ENCODE data around the gene PPP1R13B.

Gene PPP1R13B

DNA sequence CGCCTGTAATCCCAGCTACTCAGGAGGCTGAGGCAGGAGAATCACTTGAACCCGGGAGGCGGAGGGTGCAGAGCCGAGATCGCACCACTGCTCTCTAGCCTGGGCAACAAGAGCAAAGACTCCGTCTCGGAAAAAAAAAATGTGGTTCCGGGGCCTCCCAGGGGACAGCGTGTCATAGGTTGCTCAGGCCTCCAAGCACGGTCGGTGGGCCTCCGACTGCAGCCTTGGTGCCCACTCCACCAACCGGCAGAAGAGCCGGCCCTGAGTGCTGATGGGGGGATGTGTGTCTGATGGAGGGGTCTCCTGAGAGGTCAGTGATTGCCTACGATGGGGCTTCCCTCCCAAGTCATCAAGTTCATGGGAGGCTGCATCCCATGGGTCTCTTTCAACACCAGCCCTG lies 115.9 kb downstream of the PPP1R13B start:
- Histone ChIP-seq H3K9me3 (ENCODE audit: control insufficient read depth, low read length) (no peaks in the 10 kb centered on the region), H3K4me1 (ENCODE audit: control insufficient read depth, insufficient read depth, low read length) (no peaks in the 10 kb centered on the region), H3K36me3 (ENCODE audit: control insufficient read depth, insufficient read depth, low read length, severe bottlenecking) (peaks cover 60% of the 10 kb centered on the region), H3K4me3 (ENCODE audit: low read length) (no peak overlapping the region), H3K9ac (ENCODE audit: low read length) (no peak overlapping the region), H3K27me3 (replicated peaks; ENCODE audit: control insufficient read depth, insufficient read depth, low read length) (no peaks in the 10 kb centered on the region)
- no peak for DNase-seq (ENCODE audit: low read depth)

GRCh38 chr14:103730490-103731035 lies 116.8 kb downstream of the PPP1R13B start:
- no peak for DNase-seq (ENCODE audit: low read depth)
- no peak overlapping the region for H3K4me3 ChIP-seq (ENCODE audit: low read length)

DNA sequence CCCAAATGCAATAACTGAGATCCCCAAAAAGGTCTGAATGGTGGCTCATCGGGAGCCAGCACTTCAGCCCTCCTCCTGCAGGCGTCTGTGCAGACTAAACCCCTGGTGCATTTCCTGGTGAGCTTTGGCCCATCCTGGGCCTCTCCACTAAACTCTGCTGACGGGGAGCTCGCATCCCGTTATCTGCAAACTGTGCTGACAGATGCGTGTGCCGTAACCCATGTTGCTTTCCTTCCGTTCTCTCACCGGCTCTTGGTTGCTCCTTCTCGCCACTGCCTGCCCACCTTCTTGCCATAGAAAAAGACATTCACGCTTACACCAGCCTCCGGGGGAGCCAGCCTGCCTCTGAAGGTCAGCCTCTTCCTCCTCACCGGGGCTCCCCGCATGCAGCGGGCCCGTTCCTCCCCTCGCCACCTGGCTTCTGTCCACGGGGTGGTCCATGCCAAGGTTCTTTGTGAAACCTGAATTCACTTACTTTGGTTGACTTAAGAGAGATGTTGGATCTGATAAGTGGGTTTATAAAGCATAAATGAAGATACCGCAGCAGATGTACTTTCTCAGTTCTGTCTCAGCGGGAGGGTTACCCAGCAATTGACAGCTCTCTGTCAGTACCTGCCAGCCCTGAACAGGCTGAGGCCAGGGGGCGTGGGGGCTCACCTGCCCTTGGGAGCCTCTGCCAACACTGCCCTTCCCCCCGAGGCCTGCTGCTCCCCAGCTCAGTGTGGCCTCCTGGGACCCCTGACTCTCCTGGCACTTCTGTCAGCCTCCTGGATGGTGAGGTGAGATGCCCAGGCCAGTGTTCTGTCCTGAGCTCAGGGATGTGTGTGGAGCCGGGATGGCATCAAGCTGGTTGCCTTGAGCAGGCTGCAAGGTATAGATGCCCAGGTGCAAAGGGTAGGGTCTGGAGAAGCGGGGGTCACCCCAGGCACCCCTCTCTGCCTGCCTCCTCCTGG lies 117.6 kb downstream of the PPP1R13B start:
- H3K4me3 ChIP-seq (ENCODE audit: low read length) = no peak overlapping the region
- peaks cover 65% of the 10 kb centered on the region for H3K36me3 ChIP-seq (ENCODE audit: control insufficient read depth, insufficient read depth, low read length, severe bottlenecking)
- no peaks in the 10 kb centered on the region for H3K4me1 ChIP-seq (ENCODE audit: control insufficient read depth, insufficient read depth, low read length)
- no peak for DNase-seq (ENCODE audit: low read depth)
- H3K27me3 ChIP-seq (replicated peaks; ENCODE audit: control insufficient read depth, insufficient read depth, low read length) = no peaks in the 10 kb centered on the region
- H3K9me3 ChIP-seq (ENCODE audit: control insufficient read depth, low read length) = no peaks in the 10 kb centered on the region
- no peak overlapping the region for H3K9ac ChIP-seq (ENCODE audit: low read length)

More at GRCh38 chr14:103730490-103731035, 116.8 kb downstream of the PPP1R13B start:
- H3K9me3 ChIP-seq (ENCODE audit: control insufficient read depth, low read length) = no peaks in the 10 kb centered on the region
- H3K27me3 ChIP-seq (replicated peaks; ENCODE audit: control insufficient read depth, insufficient read depth, low read length) = no peaks in the 10 kb centered on the region
- H3K36me3 ChIP-seq (ENCODE audit: control insufficient read depth, insufficient read depth, low read length, severe bottlenecking) = peaks cover 65% of the 10 kb centered on the region
- no peak overlapping the region for H3K9ac ChIP-seq (ENCODE audit: low read length)
- no peaks in the 10 kb centered on the region for H3K4me1 ChIP-seq (ENCODE audit: control insufficient read depth, insufficient read depth, low read length)

DNA sequence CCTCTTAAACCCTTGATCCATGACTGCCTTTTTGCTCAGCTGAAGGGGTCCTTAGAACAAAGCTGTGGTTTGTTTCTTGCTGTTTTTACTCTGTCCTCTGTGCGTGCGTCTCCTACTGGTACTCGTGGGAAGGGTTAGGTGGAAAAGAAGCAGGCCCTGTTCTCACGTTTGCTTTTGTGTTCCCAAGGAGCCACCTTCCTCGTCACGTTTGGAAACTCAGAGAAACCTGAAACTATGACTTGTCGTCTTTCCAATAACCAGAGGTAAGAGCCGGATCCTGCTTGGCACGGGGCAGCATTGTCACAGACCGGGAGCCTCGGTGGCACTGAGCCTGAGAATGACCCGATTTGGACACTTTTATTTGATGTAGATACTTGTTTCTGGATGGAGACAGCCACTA lies 118.7 kb downstream of the PPP1R13B start:
- Histone ChIP-seq H3K4me3 (ENCODE audit: low read length) (no peak overlapping the region), H3K9ac (ENCODE audit: low read length) (no peak overlapping the region), H3K9me3 (ENCODE audit: control insufficient read depth, low read length) (no peaks in the 10 kb centered on the region), H3K36me3 (ENCODE audit: control insufficient read depth, insufficient read depth, low read length, severe bottlenecking) (peaks cover 57% of the 10 kb centered on the region), H3K27me3 (replicated peaks; ENCODE audit: control insufficient read depth, insufficient read depth, low read length) (no peaks in the 10 kb centered on the region), H3K4me1 (ENCODE audit: control insufficient read depth, insufficient read depth, low read length) (peaks cover 10% of the 10 kb centered on the region)
- no peak for DNase-seq (ENCODE audit: low read depth)

DNA sequence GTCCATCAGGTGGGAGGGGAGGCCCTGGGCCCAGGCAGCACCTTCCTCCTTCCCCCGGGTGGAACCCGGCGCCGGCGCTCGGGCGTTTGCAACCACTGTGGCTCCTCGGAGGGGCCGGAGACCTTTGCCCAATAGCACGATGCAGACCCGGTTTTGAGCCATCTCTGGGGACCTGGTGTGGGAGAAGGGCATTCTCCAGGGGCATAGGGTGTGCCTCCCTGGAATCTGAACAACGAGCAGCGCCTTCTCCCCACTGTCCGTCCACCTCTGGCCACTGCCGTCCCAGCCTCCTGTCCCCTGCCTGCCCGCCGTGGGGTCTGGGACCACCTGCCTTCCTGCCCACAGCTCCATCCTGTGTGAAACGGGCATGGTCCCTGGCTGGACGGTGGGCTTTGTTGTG lies 119.2 kb downstream of the PPP1R13B start:
- H3K9me3 ChIP-seq (ENCODE audit: control insufficient read depth, low read length) = no peaks in the 10 kb centered on the region
- no peak overlapping the region for H3K4me3 ChIP-seq (ENCODE audit: low read length)
- H3K36me3 ChIP-seq (ENCODE audit: control insufficient read depth, insufficient read depth, low read length, severe bottlenecking) = peaks cover 51% of the 10 kb centered on the region
- DNase-seq (ENCODE audit: low read depth) = no peak
- H3K4me1 ChIP-seq (ENCODE audit: control insufficient read depth, insufficient read depth, low read length) = peaks cover 16% of the 10 kb centered on the region
- no peak overlapping the region for H3K9ac ChIP-seq (ENCODE audit: low read length)
- H3K27me3 ChIP-seq (replicated peaks; ENCODE audit: control insufficient read depth, insufficient read depth, low read length) = no peaks in the 10 kb centered on the region

- Histone ChIP-seq H3K27me3 (replicated peaks; ENCODE audit: control insufficient read depth, insufficient read depth, low read length) (no peaks in the 10 kb centered on the region), H3K4me3 (ENCODE audit: low read length) (no peak overlapping the region), H3K9ac (ENCODE audit: low read length) (no peak overlapping the region), H3K4me1 (ENCODE audit: control insufficient read depth, insufficient read depth, low read length) (peaks cover 20% of the 10 kb centered on the region), H3K9me3 (ENCODE audit: control insufficient read depth, low read length) (no peaks in the 10 kb centered on the region), H3K36me3 (ENCODE audit: control insufficient read depth, insufficient read depth, low read length, severe bottlenecking) (peaks cover 45% of the 10 kb centered on the region)
- no peak for DNase-seq (ENCODE audit: low read depth)
These were observed 119.9 kb downstream of the PPP1R13B start for GRCh38 chr14:103727313-103727980.

GRCh38 chr14:103726474-103726873 lies 120.9 kb downstream of the PPP1R13B start:
- Histone ChIP-seq H3K36me3 (ENCODE audit: control insufficient read depth, insufficient read depth, low read length, severe bottlenecking) (peaks cover 38% of the 10 kb centered on the region), H3K27me3 (replicated peaks; ENCODE audit: control insufficient read depth, insufficient read depth, low read length) (no peaks in the 10 kb centered on the region), H3K4me1 (ENCODE audit: control insufficient read depth, insufficient read depth, low read length) (peaks cover 20% of the 10 kb centered on the region), H3K9me3 (ENCODE audit: control insufficient read depth, low read length) (no peaks in the 10 kb centered on the region), H3K4me3 (ENCODE audit: low read length) (no peak overlapping the region), H3K9ac (ENCODE audit: low read length) (no peak overlapping the region)
- no peak for DNase-seq (ENCODE audit: low read depth)

- Histone ChIP-seq H3K36me3 (ENCODE audit: control insufficient read depth, insufficient read depth, low read length, severe bottlenecking) (peaks cover 37% of the 10 kb centered on the region), H3K4me1 (ENCODE audit: control insufficient read depth, insufficient read depth, low read length) (peaks cover 20% of the 10 kb centered on the region), H3K27me3 (replicated peaks; ENCODE audit: control insufficient read depth, insufficient read depth, low read length) (no peaks in the 10 kb centered on the region), H3K9ac (ENCODE audit: low read length) (no peak overlapping the region), H3K9me3 (ENCODE audit: control insufficient read depth, low read length) (no peaks in the 10 kb centered on the region), H3K4me3 (ENCODE audit: low read length) (no peak overlapping the region)
- DNase-seq (ENCODE audit: low read depth) = no peak
These were observed 121.5 kb downstream of the PPP1R13B start for GRCh38 chr14:103725739-103726395.

DNA sequence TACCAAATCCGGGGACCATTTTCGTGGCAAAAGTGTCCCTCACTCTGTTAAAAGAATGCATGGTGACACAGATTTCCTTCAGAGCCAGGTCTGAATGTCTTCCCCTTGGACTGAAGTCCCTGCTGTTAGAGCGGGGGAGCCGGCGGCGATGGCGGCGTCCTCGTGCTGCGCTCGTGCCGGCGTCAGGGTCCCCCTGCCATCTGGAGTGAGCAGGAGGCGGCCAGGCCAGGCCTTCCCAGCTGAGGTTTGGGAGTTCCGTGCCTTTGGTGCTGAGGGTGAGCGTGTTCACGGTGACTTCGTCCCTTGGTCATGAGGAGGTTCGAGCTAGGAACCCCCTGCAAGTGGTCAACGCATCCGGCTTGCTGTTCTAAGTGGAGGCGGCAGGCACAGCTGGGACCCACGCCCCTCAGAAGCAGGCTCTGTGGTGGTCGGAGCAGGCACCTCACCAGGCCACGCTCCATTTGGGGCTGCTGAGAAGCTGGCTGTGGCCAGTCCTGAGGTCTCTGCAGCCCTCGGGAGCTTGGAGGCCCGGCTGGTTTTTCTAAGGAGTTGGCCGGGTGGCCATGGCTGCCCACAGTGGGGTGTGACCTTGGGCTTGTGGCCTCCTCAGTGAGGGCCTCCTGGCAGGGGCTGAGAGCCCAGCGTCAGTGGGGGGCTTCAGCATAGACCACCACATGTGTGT lies 122.2 kb downstream of the PPP1R13B start:
- no peaks in the 10 kb centered on the region for H3K9me3 ChIP-seq (ENCODE audit: control insufficient read depth, low read length)
- no peaks in the 10 kb centered on the region for H3K27me3 ChIP-seq (replicated peaks; ENCODE audit: control insufficient read depth, insufficient read depth, low read length)
- no peak overlapping the region for H3K9ac ChIP-seq (ENCODE audit: low read length)
- H3K36me3 ChIP-seq (ENCODE audit: control insufficient read depth, insufficient read depth, low read length, severe bottlenecking) = peaks cover 30% of the 10 kb centered on the region
- DNase-seq (ENCODE audit: low read depth) = no peak
- peaks cover 20% of the 10 kb centered on the region for H3K4me1 ChIP-seq (ENCODE audit: control insufficient read depth, insufficient read depth, low read length)
- H3K4me3 ChIP-seq (ENCODE audit: low read length) = no peak overlapping the region

DNA sequence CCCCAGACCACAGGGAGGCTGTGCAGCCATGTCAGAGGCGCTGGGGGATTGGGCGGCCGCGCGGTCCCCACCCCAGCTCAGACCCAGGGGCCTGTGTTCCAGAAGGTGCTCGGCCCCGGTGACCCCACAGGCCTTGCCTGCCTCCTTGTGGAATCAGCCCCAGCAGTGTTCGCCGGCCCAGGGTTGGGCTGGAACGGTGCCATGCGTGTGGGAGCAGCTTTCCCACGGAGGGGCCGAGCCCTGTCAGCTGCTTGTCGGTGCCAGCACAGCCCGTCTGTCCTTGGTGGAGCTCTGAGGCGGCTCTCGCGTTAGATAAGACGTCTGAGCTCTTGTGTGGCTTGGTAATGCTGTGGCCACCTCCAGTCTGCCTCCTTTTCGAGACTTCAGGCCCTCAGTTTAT lies 123.3 kb downstream of the PPP1R13B start:
- H3K36me3 ChIP-seq (ENCODE audit: control insufficient read depth, insufficient read depth, low read length, severe bottlenecking) = peaks cover 20% of the 10 kb centered on the region
- DNase-seq (ENCODE audit: low read depth) = no peak
- H3K9ac ChIP-seq (ENCODE audit: low read length) = no peak overlapping the region
- H3K4me3 ChIP-seq (ENCODE audit: low read length) = no peak overlapping the region
- peaks cover 20% of the 10 kb centered on the region for H3K4me1 ChIP-seq (ENCODE audit: control insufficient read depth, insufficient read depth, low read length)
- no peaks in the 10 kb centered on the region for H3K27me3 ChIP-seq (replicated peaks; ENCODE audit: control insufficient read depth, insufficient read depth, low read length)
- no peaks in the 10 kb centered on the region for H3K9me3 ChIP-seq (ENCODE audit: control insufficient read depth, low read length)

All from adipocyte (in vitro differentiated cells).